IMR-90 (cell line): ENCODE results near the gene EXOC4. TPM values are rescaled to one million over a fixed set of nuclear protein-coding genes. Genes with fewer than 3 reads are reported as not detected.

Experiments
- ATAC-seq: fragments of 200-7000 bp; cut with Tn5 transposase; 2 replicates; pipeline ENCODE4 v1.9.1; 2020; ENCODE audit warnings: low read depth, mild to moderate bottlenecking, moderate library complexity
- BruUV-seq: library from RNA; stranded (reverse); fragments of 400-500 nt; replicated peaks from 2 replicates; lab custom pipeline; 2021; lab: Mats Ljungman, UMichigan
- CTCF ChIA-PET: fragments of 300-600 bp; formaldehyde crosslinking; extraction: SDS; loops from one replicate; lab custom pipeline; 2021; ENCODE audit warnings: antibody characterized with exemption; lab: Yijun Ruan, JAX
- POLR2A ChIA-PET: fragments of 300-600 bp; sonication (Branson Sonifier 250); formaldehyde crosslinking; loops from one replicate; lab custom pipeline; 2022; ENCODE audit warnings: antibody characterized with exemption; ENCODE audit not compliant: unreplicated experiment; lab: Charles Lee
- DNase-seq: peaks from one replicate; pipeline ENCODE4 v3.0.0; 2013
- H2AFZ ChIP-seq: replicated peaks from 2 replicates; pipeline ENCODE3; 2013; ENCODE audit warnings: low read length, mild to moderate bottlenecking; ENCODE audit not compliant: poor library complexity
- H2AK5ac ChIP-seq: 2 replicates; pipeline ENCODE4 v1.6.1; 2013; ENCODE audit warnings: low read depth, low read length, inconsistent platforms
- H2AK9ac ChIP-seq: replicated peaks from 2 replicates; pipeline ENCODE3; 2013; ENCODE audit warnings: mild to moderate bottlenecking, low read depth, low read length, moderate library complexity; ENCODE audit not compliant: poor library complexity
- H2BK120ac ChIP-seq: 2 replicates; pipeline ENCODE4 v1.6.1; 2013; ENCODE audit warnings: low read depth, low read length, inconsistent platforms
- H2BK15ac ChIP-seq: 3 replicates; pipeline ENCODE4 v1.6.1; 2013; ENCODE audit warnings: low read depth, low read length, inconsistent platforms
- H2BK20ac ChIP-seq: 2 replicates; pipeline ENCODE4 v1.6.1; 2013; ENCODE audit warnings: low read depth, mild to moderate bottlenecking, inconsistent platforms, low read length, moderate library complexity
- H2BK5ac ChIP-seq: 2 replicates; pipeline ENCODE4 v1.6.1; 2013; ENCODE audit warnings: mild to moderate bottlenecking, low read depth, low read length, inconsistent platforms; ENCODE audit not compliant: poor library complexity, severe bottlenecking
- H3K14ac ChIP-seq: replicated peaks from 2 replicates; pipeline ENCODE4 v1.6.1; 2013; ENCODE audit warnings: low read depth, low read length, inconsistent platforms
- H3K18ac ChIP-seq: 2 replicates; pipeline ENCODE4 v1.6.1; 2013; ENCODE audit warnings: low read depth, low read length, control low read depth
- H3K23ac ChIP-seq: 2 replicates; pipeline ENCODE4 v1.6.1; 2013; ENCODE audit warnings: low read depth, low read length, inconsistent platforms
- H3K27ac ChIP-seq: 2 replicates; pipeline ENCODE4 v1.5.1; 2013; ENCODE audit warnings: mild to moderate bottlenecking, control low read depth, low read length; ENCODE audit not compliant: insufficient read depth
- H3K27me3 ChIP-seq: 2 replicates; pipeline ENCODE4 v1.6.1; 2013; ENCODE audit warnings: low read length; ENCODE audit not compliant: control insufficient read depth, insufficient read depth
- H3K36me3 ChIP-seq: 2 replicates; pipeline ENCODE4 v1.6.1; 2013; ENCODE audit warnings: low read length, mixed read lengths; ENCODE audit not compliant: control insufficient read depth, insufficient read depth
- H3K4ac ChIP-seq: 2 replicates; pipeline ENCODE4 v1.6.1; 2013; ENCODE audit warnings: low read depth, low read length, inconsistent platforms
- H3K4me1 ChIP-seq: 2 replicates; pipeline ENCODE4 v1.6.1; 2013; ENCODE audit warnings: low read length, mixed read lengths; ENCODE audit not compliant: control insufficient read depth, insufficient read depth
- H3K4me2 ChIP-seq: 2 replicates; pipeline ENCODE4 v1.6.1; 2013; ENCODE audit warnings: low read depth, mild to moderate bottlenecking, control low read depth, low read length, moderate library complexity
- H3K4me3 ChIP-seq: 2 replicates; pipeline ENCODE4 v1.5.1; 2013; ENCODE audit warnings: low read depth, mild to moderate bottlenecking, control low read depth, low read length, moderate library complexity; ENCODE audit not compliant: insufficient read depth
- H3K56ac ChIP-seq: 2 replicates; pipeline ENCODE4 v1.6.1; 2013; ENCODE audit warnings: low read length, inconsistent platforms; ENCODE audit not compliant: insufficient read depth; ENCODE audit errors: extremely low read depth
- H3K79me1 ChIP-seq, 2 experiments: 2 replicates each; pipeline ENCODE4 v1.6.1; 2013; ENCODE audit warnings: low read length in 2 of 2, inconsistent platforms in 1 of 2, low read depth in 1 of 2
- H3K9ac ChIP-seq: 2 replicates; pipeline ENCODE4 v1.6.1; 2013; ENCODE audit warnings: low read depth, low read length, control low read depth
- H3K9me1 ChIP-seq: 2 replicates; pipeline ENCODE4 v1.6.1; 2013; ENCODE audit warnings: low read length, inconsistent platforms; ENCODE audit not compliant: insufficient read depth
- H3K9me3 ChIP-seq: 2 replicates; pipeline ENCODE4 v1.6.1; 2013; ENCODE audit warnings: low read length; ENCODE audit not compliant: control insufficient read depth, insufficient read depth
- H4K20me1 ChIP-seq: 2 replicates; pipeline ENCODE4 v1.6.1; 2013; ENCODE audit warnings: low read length, inconsistent platforms; ENCODE audit not compliant: insufficient read depth
- H4K5ac ChIP-seq: 2 replicates; pipeline ENCODE4 v1.6.1; 2013; ENCODE audit warnings: mild to moderate bottlenecking, low read depth, low read length, control low read depth
- H4K8ac ChIP-seq, 2 experiments: 2 replicates each; pipeline ENCODE4 v1.6.1; 2013; ENCODE audit warnings: low read depth in 2 of 2, low read length in 2 of 2, control low read depth in 1 of 2, inconsistent platforms in 1 of 2
- H4K91ac ChIP-seq: 2 replicates; pipeline ENCODE4 v1.6.1; 2013; ENCODE audit warnings: low read depth, low read length, inconsistent platforms; ENCODE audit not compliant: insufficient read depth
- CEBPB ChIP-seq: IDR thresholded peaks from 2 replicates; pipeline ENCODE4 v1.6.1; 2012; ENCODE audit warnings: low read depth, low read length, improper control_type of control experiment
- CHD1 ChIP-seq: IDR thresholded peaks from 2 replicates; pipeline ENCODE4 v1.6.1; 2012; ENCODE audit warnings: low read depth, low read length, improper control_type of control experiment
- WGBS, 2 experiments: methylation state at CpG; one replicate each; pipeline versions ENCODE4 v1.1.5 to v1.1.7; 2013; ENCODE audit warnings: missing lambda C conversion rate in 2 of 2; ENCODE audit not compliant: insufficient read length in 1 of 2; ENCODE audit errors: extremely low coverage in 2 of 2; 5-methylcytosine and 5-hydroxymethylcytosine counted together
- dilution Hi-C: fragments of 300-500 bp; cut with HindIII; formaldehyde crosslinking; loops from one replicate; pipeline ENCODE4 v1.14.3; 2018; ENCODE audit warnings: low sequenced_read_pairs; ENCODE audit not compliant: unreplicated experiment
- in situ Hi-C: fragments of 300-500 bp; cut with MboI; formaldehyde crosslinking; loops from 3 replicates; pipeline ENCODE4 v1.14.3; 2019; ENCODE audit warnings: low sequenced_read_pairs, inconsistent platforms, mixed read lengths
- intact Hi-C: fragments of 100-400 bp; cut with micrococcal nuclease; formaldehyde crosslinking; loops from 2 replicates; pipeline ENCODE4 v1.10.0; 2022
- polyA plus RNA-seq, 3 experiments: library from polyadenylated mRNA; depleted of rRNA; stranded (reverse); fragments of >200 nt; gene quantifications; 2 replicates each; pipeline ENCODE4 v1.2.3, GENCODE V29; 2012; ENCODE audit warnings: low replicate concordance in 1 of 3
- total RNA-seq: library from RNA; depleted of rRNA; stranded (reverse); fragments of >200 nt; gene quantifications from 2 replicates; pipeline ENCODE4 v1.2.3, GENCODE V29; 2012

Gene EXOC4
- total and polyA plus RNA-seq, 2 of the 4 experiments (the other 2 are of a cell fraction), result 25.4 to 94.6 TPM

- no peaks in the 10 kb centered on the region for H3K4me1 ChIP-seq
- no peak overlapping the region for H3K56ac ChIP-seq
- H3K36me3 ChIP-seq, result no peaks in the 10 kb centered on the region
- H2AFZ ChIP-seq, result no peak overlapping the region
- no peaks in the 10 kb centered on the region for H3K9me3 ChIP-seq
- dilution Hi-C loops (no loop called here), in situ Hi-C loops (no loop called here), intact Hi-C loops (no loop called here)
- no peak overlapping the region for H3K18ac ChIP-seq
- no peak overlapping the region for H4K5ac ChIP-seq
- H3K9me1 ChIP-seq, result no peaks in the 10 kb centered on the region
- no CpG with 5 or more reads among the region's 2 CpGs for WGBS, 2 experiments
- H4K91ac ChIP-seq, result no peak overlapping the region
- no peaks in the 10 kb centered on the region for H3K27me3 ChIP-seq
- no peak overlapping the region for H4K8ac ChIP-seq
- ChIA-PET CTCF (no interaction called here), POLR2A (no interaction called here)
- no peak overlapping the region for H2BK20ac ChIP-seq
- H3K9ac ChIP-seq, result no peak overlapping the region
- H2BK5ac ChIP-seq, result no peak overlapping the region
- ATAC-seq (no peak), DNase-seq (no peak)
- no peaks in the 10 kb centered on the region for H3K79me1 ChIP-seq
- no peak overlapping the region for H3K4ac ChIP-seq
- no peak overlapping the region for H2AK5ac ChIP-seq
- no peaks in the 10 kb centered on the region for H4K20me1 ChIP-seq
- no peak overlapping the region for H2BK120ac ChIP-seq
- no TSS peak for BruUV-seq
- H3K4me2 ChIP-seq, result no peak overlapping the region
- H3K14ac ChIP-seq, result no peak overlapping the region
- no peak overlapping the region for H3K23ac ChIP-seq
- no peak overlapping the region for H3K4me3 ChIP-seq
- no peak overlapping the region for H2BK15ac ChIP-seq
- H2AK9ac ChIP-seq, result no peak overlapping the region
- no peak overlapping the region for H3K27ac ChIP-seq
- TF ChIP-seq CEBPB (peak; percentile 23; the same call in 1 of the 2 replicates), CHD1 (no peak)
Measured at GRCh38 chr7:133973710-133974109, 720.8 kb downstream of the EXOC4 start.
